ENCODE results near the gene RUNX2. TPM values are rescaled to one million over a fixed set of nuclear protein-coding genes. Genes with fewer than 3 reads are reported as not detected.

The RUNX2 gene
- total RNA-seq, 1 donor from 2014 or later = 26.1 TPM

GRCh38 chr6:45388328-45388727 is 60.2 kb downstream of the RUNX2 start:
- no peaks in the 10 kb centered on the region for H3K27me3 Mint-ChIP-seq (ENCODE audit: low read depth, unreplicated experiment)
- FAIRE-seq = no peak
- H3K36me3 ChIP-seq (ENCODE audit: insufficient read depth, low read length) = no peaks in the 10 kb centered on the region
- H3K9me3 Mint-ChIP-seq (ENCODE audit: unreplicated experiment) = peaks cover 4% of the 10 kb centered on the region
- no peaks in the 10 kb centered on the region for H3K27me3 ChIP-seq (ENCODE audit: insufficient read depth, low read length)
- peaks cover 24% of the 10 kb centered on the region for H3K4me1 Mint-ChIP-seq (ENCODE audit: low read depth, unreplicated experiment)
- H3K4me3 ChIP-seq (ENCODE audit: insufficient read depth, low read depth, low read length) = no peak overlapping the region
- H3K9ac ChIP-seq (ENCODE audit: low read length) = no peak overlapping the region
- no peaks in the 10 kb centered on the region for H3K9me3 ChIP-seq (ENCODE audit: insufficient read depth, low read depth, low read length)
- H3K4me3 Mint-ChIP-seq (ENCODE audit: unreplicated experiment) = no peak overlapping the region
- H3K27ac ChIP-seq (ENCODE audit: low read depth, low read length) = no peak overlapping the region
- peak; percentile 26 for DNase-seq (ENCODE audit: low read depth)
- no peaks in the 10 kb centered on the region for H3K36me3 Mint-ChIP-seq (ENCODE audit: low read depth, unreplicated experiment)
- peaks cover 13% of the 10 kb centered on the region for H3K4me1 ChIP-seq (ENCODE audit: insufficient read depth, low read length)
- H4K20me1 ChIP-seq (ENCODE audit: insufficient read depth, low read length) = no peaks in the 10 kb centered on the region
- no peak overlapping the region for H2AFZ ChIP-seq (ENCODE audit: low read depth, low read length)
- TF ChIP-seq EZH2 (IDR thresholded peaks at IDR 0.05; ENCODE audit: insufficient read depth, low read length) (no peak), CTCF (IDR thresholded peaks at IDR 0.05; ENCODE audit: insufficient read depth, low read depth, low read length) (no peak)
- no peaks in the 10 kb centered on the region for H3K79me2 ChIP-seq (ENCODE audit: insufficient read depth, low read length)
- H3K4me2 ChIP-seq (ENCODE audit: low read length) = no peak overlapping the region
- no peak overlapping the region for H3K27ac Mint-ChIP-seq (ENCODE audit: unreplicated experiment)

GRCh38 chr6:45394586-45395095 is 66.5 kb downstream of the RUNX2 start:
- FAIRE-seq (no peak), DNase-seq (ENCODE audit: low read depth) (peak; percentile 55)
- H3K4me1 ChIP-seq (ENCODE audit: insufficient read depth, low read length) = no peaks in the 10 kb centered on the region
- no peak overlapping the region for H3K27ac ChIP-seq (ENCODE audit: low read depth, low read length)
- Mint-ChIP-seq H3K4me1 (ENCODE audit: low read depth, unreplicated experiment) (peaks cover 8% of the 10 kb centered on the region), H3K27me3 (ENCODE audit: low read depth, unreplicated experiment) (no peaks in the 10 kb centered on the region), H3K9me3 (ENCODE audit: unreplicated experiment) (peaks cover 6% of the 10 kb centered on the region), H3K4me3 (ENCODE audit: unreplicated experiment) (no peak overlapping the region), H3K36me3 (ENCODE audit: low read depth, unreplicated experiment) (peaks cover 2% of the 10 kb centered on the region), H3K27ac (ENCODE audit: unreplicated experiment) (no peak overlapping the region)
- no peak overlapping the region for H3K4me2 ChIP-seq (ENCODE audit: low read length)
- H3K9me3 ChIP-seq (ENCODE audit: insufficient read depth, low read depth, low read length) = no peaks in the 10 kb centered on the region
- no peak for TF ChIP-seq CTCF (IDR thresholded peaks at IDR 0.05; ENCODE audit: insufficient read depth, low read depth, low read length)
- TF ChIP-seq EZH2 (IDR thresholded peaks at IDR 0.05; ENCODE audit: insufficient read depth, low read length) = no peak
- H3K79me2 ChIP-seq (ENCODE audit: insufficient read depth, low read length) = no peaks in the 10 kb centered on the region
- no peak overlapping the region for H2AFZ ChIP-seq (ENCODE audit: low read depth, low read length)
- no peaks in the 10 kb centered on the region for H3K27me3 ChIP-seq (ENCODE audit: insufficient read depth, low read length)
- no peaks in the 10 kb centered on the region for H4K20me1 ChIP-seq (ENCODE audit: insufficient read depth, low read length)
- H3K36me3 ChIP-seq (ENCODE audit: insufficient read depth, low read length) = no peaks in the 10 kb centered on the region
- no peak overlapping the region for H3K4me3 ChIP-seq (ENCODE audit: insufficient read depth, low read depth, low read length)
- no peak overlapping the region for H3K9ac ChIP-seq (ENCODE audit: low read length)

GRCh38 chr6:45398075-45398813 is 70.1 kb downstream of the RUNX2 start:
- Histone ChIP-seq H3K27me3 (ENCODE audit: insufficient read depth, low read length) (no peaks in the 10 kb centered on the region), H3K4me3 (ENCODE audit: insufficient read depth, low read depth, low read length) (no peak overlapping the region), H3K36me3 (ENCODE audit: insufficient read depth, low read length) (no peaks in the 10 kb centered on the region), H2AFZ (ENCODE audit: low read depth, low read length) (no peak overlapping the region), H4K20me1 (ENCODE audit: insufficient read depth, low read length) (no peaks in the 10 kb centered on the region), H3K4me1 (ENCODE audit: insufficient read depth, low read length) (no peaks in the 10 kb centered on the region), H3K4me2 (ENCODE audit: low read length) (no peak overlapping the region), H3K27ac (ENCODE audit: low read depth, low read length) (no peak overlapping the region), H3K79me2 (ENCODE audit: insufficient read depth, low read length) (no peaks in the 10 kb centered on the region), H3K9ac (ENCODE audit: low read length) (no peak overlapping the region), H3K9me3 (ENCODE audit: insufficient read depth, low read depth, low read length) (no peaks in the 10 kb centered on the region)
- H3K9me3 Mint-ChIP-seq (ENCODE audit: unreplicated experiment) = peaks cover 2% of the 10 kb centered on the region
- peaks cover 2% of the 10 kb centered on the region for H3K36me3 Mint-ChIP-seq (ENCODE audit: low read depth, unreplicated experiment)
- no peak for FAIRE-seq
- TF ChIP-seq EZH2 (IDR thresholded peaks at IDR 0.05; ENCODE audit: insufficient read depth, low read length) (no peak), CTCF (IDR thresholded peaks at IDR 0.05; ENCODE audit: insufficient read depth, low read depth, low read length) (no peak)
- DNase-seq (ENCODE audit: low read depth) = peak; percentile 53
- no peak overlapping the region for H3K4me3 Mint-ChIP-seq (ENCODE audit: unreplicated experiment)
- no peak overlapping the region for H3K27ac Mint-ChIP-seq (ENCODE audit: unreplicated experiment)
- peaks cover 8% of the 10 kb centered on the region for H3K4me1 Mint-ChIP-seq (ENCODE audit: low read depth, unreplicated experiment)
- peaks cover 4% of the 10 kb centered on the region for H3K27me3 Mint-ChIP-seq (ENCODE audit: low read depth, unreplicated experiment)
